K562 (cell line): Measurements from ENCODE around the gene CHSY1. TPM values are rescaled to one million over a fixed set of nuclear protein-coding genes. Genes with fewer than 3 reads are reported as not detected.
A peak's percentile ranks its signal among the peaks of the same experiment; 100 is the strongest.

ENCODE experiments used
- ATF3 ChIP-seq, 2 experiments: fragments of 450-650 bp in 1 of 2; sonication (generic) in 1 of 2; formaldehyde crosslinking in 1 of 2; IDR thresholded peaks in 1 of 2; conservative IDR thresholded peaks in 1 of 2; 2 replicates each; pipeline versions ENCODE4 v1.6.1 to v1.8.1; 2016 to 2023; ENCODE audit warnings: mild to moderate bottlenecking in 2 of 2, moderate library complexity in 2 of 2, inconsistent platforms in 1 of 2, missing genetic modification reagents in 1 of 2
- BMI1 ChIP-seq: fragments of 150-350 bp; IDR thresholded peaks from 2 replicates; pipeline ENCODE4 v1.6.1; 2014; ENCODE audit warnings: low read length
- CAMTA2 ChIP-seq: fragments of 250-450 bp; sonication (Bioruptor Pico); conservative IDR thresholded peaks from 2 replicates; pipeline ENCODE4 v1.5.1; 2022
- KAT7 ChIP-seq: sonication (generic); formaldehyde crosslinking; IDR thresholded peaks from 2 replicates; pipeline ENCODE4 v1.8.0; 2022; ENCODE audit warnings: missing genetic modification reagents, mild to moderate bottlenecking, borderline replicate concordance
- KLF13 ChIP-seq: fragments of 450-650 bp; IDR thresholded peaks from 2 replicates; pipeline ENCODE4 v1.6.1; 2016; ENCODE audit warnings: missing genetic modification characterization, low read depth, mild to moderate bottlenecking, missing compliant biosample characterization, moderate library complexity, borderline replicate concordance
- KLF16 ChIP-seq: IDR thresholded peaks from 2 replicates; pipeline ENCODE4 v1.6.1; 2016; ENCODE audit warnings: antibody characterized with exemption
- MIER1 ChIP-seq: fragments of 450-650 bp; IDR thresholded peaks from 2 replicates; pipeline ENCODE4 v1.6.1; 2016; ENCODE audit warnings: antibody characterized with exemption, mild to moderate bottlenecking, low read depth
- RBM22 ChIP-seq: fragments of 200-400 bp; formaldehyde crosslinking; IDR thresholded peaks from 2 replicates; pipeline ENCODE4 v1.6.1; 2018; ENCODE audit warnings: low read length, low read depth; ENCODE audit not compliant: poor library complexity, severe bottlenecking
- RBM39 ChIP-seq: fragments of 200-400 bp; formaldehyde crosslinking; optimal IDR thresholded peaks from 2 replicates; pipeline ENCODE3; 2018; ENCODE audit warnings: low read depth, low read length
- RCOR1 ChIP-seq, 2 experiments: IDR thresholded peaks; 2 replicates each; pipeline ENCODE4 v1.6.1; 2012; ENCODE audit warnings: low read depth in 2 of 2, low read length in 2 of 2, borderline replicate concordance in 1 of 2, improper control_type of control experiment in 1 of 2
- USF1 ChIP-seq: sonication (generic); formaldehyde crosslinking; IDR thresholded peaks from 2 replicates; pipeline ENCODE4 v1.9.0; 2022; ENCODE audit warnings: mild to moderate bottlenecking, missing genetic modification reagents
- XRCC4 ChIP-seq: IDR thresholded peaks from one replicate; pipeline ENCODE4 v1.6.1; 2011; ENCODE audit not compliant: insufficient read depth, insufficient read length; ENCODE audit errors: extremely low read depth
- ZBTB49 ChIP-seq: sonication (generic); formaldehyde crosslinking; IDR thresholded peaks from 2 replicates; pipeline ENCODE4 v1.8.0; 2022; ENCODE audit warnings: missing genetic modification reagents, mild to moderate bottlenecking, borderline replicate concordance
- ZFP1 ChIP-seq: fragments of 450-650 bp; formaldehyde crosslinking; IDR thresholded peaks from 2 replicates; pipeline ENCODE4 v1.4.0; 2020; ENCODE audit warnings: mild to moderate bottlenecking, mixed read lengths
- ZMIZ1 ChIP-seq, 2 experiments: fragments of 150-350 bp in 1 of 2; IDR thresholded peaks; 2 replicates each; pipeline ENCODE4 v1.6.1; 2012 to 2016; ENCODE audit warnings: low read depth in 2 of 2, low read length in 2 of 2, mild to moderate bottlenecking in 1 of 2, moderate library complexity in 1 of 2
- ZNF347 ChIP-seq: fragments of 450-650 bp; formaldehyde crosslinking; IDR thresholded peaks from 2 replicates; pipeline ENCODE4 v1.4.0; 2020; ENCODE audit warnings: low read depth, mild to moderate bottlenecking, moderate library complexity
- ZNF707 ChIP-seq: fragments of 250-450 bp; sonication (Bioruptor Pico); conservative IDR thresholded peaks from 2 replicates; pipeline ENCODE4 v1.8.0; 2022; ENCODE audit warnings: inconsistent platforms, mild to moderate bottlenecking, moderate library complexity
- ZNF740 ChIP-seq, 3 experiments: fragments of 200-800 bp in 1 of 3; sonication (Bioruptor generic) in 1 of 3; sonication (generic) in 1 of 3; formaldehyde crosslinking in 1 of 3; IDR thresholded peaks; 2 replicates each; pipeline versions ENCODE4 v1.6.1 to v1.8.0; 2016 to 2022; ENCODE audit warnings: mild to moderate bottlenecking in 2 of 3, missing compliant biosample characterization in 2 of 3, missing genetic modification characterization in 2 of 3, missing genetic modification reagents in 1 of 3
- polyA plus RNA-seq, 8 experiments: library from polyadenylated mRNA; depleted of rRNA in 4 of 8; stranded (reverse) in 5 of 8; unstranded in 3 of 8; fragments of >200 nt; fragmentation: Nextera tagmentation in 2 of 8; fragmentation: Illumina TruSeq in 1 of 8; extraction: Ambion mirVana in 2 of 8; extraction: Trizol in 1 of 8; gene quantifications; 2 replicates each; pipeline versions ENCODE4 v1.2.1 to v1.2.3, GENCODE V29; 2011 to 2014; ENCODE audit warnings: inconsistent platforms in 1 of 8, missing spikeins in 1 of 8
- total RNA-seq, 7 experiments: library from RNA; depleted of rRNA in 6 of 7; stranded (reverse); fragments of >200 nt in 6 of 7; fragmentation: Illumina TruSeq in 2 of 7; extraction: Trizol in 2 of 7; gene quantifications; 2 replicates each; pipeline versions ENCODE4 v1.2.1 to v1.2.3, GENCODE V29; 2011 to 2021; ENCODE audit warnings: low replicate concordance in 1 of 7

Gene CHSY1
- total and polyA plus RNA-seq, 9 of the 15 experiments (the other 6 are each of a cell fraction or from before 2014, with no cell fraction given): 7.0 to 16.4 (median 13.4) TPM

- TF ChIP-seq CAMTA2 (CRISPR knock-in tag) (no peak), ATF3 (IDR thresholded peaks at IDR 0.05) (no peak; the same call in 1 of the 2 replicates), ATF3 (CRISPR knock-in tag; conservative IDR thresholded peaks at IDR 0.05) (no peak), ZNF707 (CRISPR knock-in tag) (no peak), ZNF740 (CRISPR knock-in tag; IDR thresholded peaks at IDR 0.05) (no peak), ZNF740 (tag; IDR thresholded peaks at IDR 0.05) (no peak), USF1 (CRISPR knock-in tag) (no peak), RBM22 (no peak), KAT7 (no peak), ZMIZ1 (IDR thresholded peaks at IDR 0.05; ENCODE audit: low read depth in 2 of 2, low read length in 2 of 2) (no peak), MIER1 (no peak), XRCC4 (no peak), ZNF347 (CRISPR knock-in tag) (no peak), ZBTB49 (CRISPR knock-in tag) (no peak), BMI1 (no peak), RCOR1 (IDR thresholded peaks at IDR 0.05; ENCODE audit: borderline replicate concordance in 1 of 2, low read depth in 2 of 2, low read length in 2 of 2) (peak; percentile 77 to 92; a peak in 3 of 4 replicates), KLF13 (tag) (no peak), ZFP1 (CRISPR knock-in tag) (no peak), RBM39 (no peak), KLF16 (no peak)
Observed at GRCh38 chr15:101277943-101278564, 26.2 kb upstream of the CHSY1 start (continued).
